ENCODE results near the gene MLH3.

The MLH3 gene

DNA sequence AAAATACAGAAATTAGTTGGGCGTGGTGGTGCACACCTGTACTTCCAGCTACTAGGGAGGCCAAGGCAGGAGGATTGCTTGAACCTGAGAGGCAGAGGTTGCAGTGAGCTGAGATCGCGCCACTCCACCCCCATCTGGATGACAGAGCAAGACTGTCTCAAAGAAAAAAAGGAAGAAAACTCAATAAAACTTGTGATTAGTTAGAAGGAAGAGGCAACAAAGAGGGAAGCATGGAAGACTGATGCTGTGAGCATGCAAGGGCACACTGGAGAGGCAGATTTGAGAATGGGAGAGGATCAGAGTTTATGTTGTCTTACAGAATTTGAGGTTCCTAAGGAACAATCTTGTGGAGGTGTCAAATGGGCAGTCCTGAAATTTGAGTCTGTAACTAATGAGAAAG is 15.4 kb upstream of the MLH3 start:
- no peak for DNase-seq (ENCODE audit: low spot score)

GRCh38 chr14:75064205-75064567 is 12.9 kb upstream of the MLH3 start:
- no peak for DNase-seq (ENCODE audit: low spot score)

GRCh38 chr14:75063491-75064204 is 12.4 kb upstream of the MLH3 start, which contains the start of gene ACYP1:
Gene ACYP1 (minus strand): TSS chr14:75064024. CDS start chr14:75063553, 471 bp downstream.
- DNase-seq (ENCODE audit: low spot score), result peak; percentile 87

DNA sequence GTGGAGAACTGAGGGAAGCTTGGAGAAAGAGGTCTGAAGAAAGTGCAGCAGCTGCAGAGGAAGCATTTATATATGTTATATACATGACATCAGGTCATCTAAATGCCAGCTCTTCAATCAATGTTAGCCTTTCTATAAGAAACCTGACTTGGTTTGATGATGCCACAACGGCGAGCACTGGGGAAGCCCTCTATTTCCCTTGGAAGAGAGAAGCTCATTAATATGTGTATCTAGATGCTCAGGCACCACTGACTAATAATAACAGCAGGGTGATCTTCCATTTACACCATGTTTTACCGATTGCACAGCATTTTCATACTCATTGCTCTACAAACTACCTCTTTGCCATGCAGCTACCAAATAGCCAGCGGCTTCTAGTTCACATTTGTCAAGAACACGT is 11.7 kb upstream of the MLH3 start:
- DNase-seq (ENCODE audit: low spot score), result no peak

GRCh38 chr14:75060420-75060819 is 9.2 kb upstream of the MLH3 start:
- DNase-seq (ENCODE audit: low spot score), result no peak

DNA sequence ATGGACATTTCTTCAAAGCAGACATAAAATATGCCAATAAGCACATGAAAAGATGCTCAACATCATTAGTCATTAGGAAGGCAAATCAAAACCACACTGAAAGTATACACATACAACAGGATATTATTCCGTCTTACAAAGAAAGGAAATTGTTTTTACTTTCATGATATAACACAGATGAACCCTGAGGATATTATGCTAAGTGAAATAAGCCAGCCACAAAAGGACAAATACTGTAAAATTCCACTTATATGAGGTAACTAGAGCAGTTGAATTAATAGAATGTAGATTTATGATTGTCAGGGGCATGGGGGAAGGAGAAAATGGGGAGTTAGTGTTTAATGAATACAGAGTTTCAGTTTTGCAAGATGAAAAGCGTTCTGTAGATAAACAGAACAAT is 8.4 kb upstream of the MLH3 start:
- no peak for DNase-seq (ENCODE audit: low spot score)

GRCh38 chr14:75054421-75054820 is 3.2 kb upstream of the MLH3 start:
- no peak for DNase-seq (ENCODE audit: low spot score)

- no peak for DNase-seq (ENCODE audit: low spot score)
Measured at GRCh38 chr14:75053396-75054291, 2.4 kb upstream of the MLH3 start.

- DNase-seq (ENCODE audit: low spot score), result no peak
Measured at GRCh38 chr14:75051556-75051899, 261 bp upstream of the MLH3 start.

GRCh38 chr14:75049731-75050201 is 1.5 kb downstream of the MLH3 start:
- DNase-seq (ENCODE audit: low spot score), result no peak

GRCh38 chr14:75049136-75049535 is 2.1 kb downstream of the MLH3 start:
- peak; percentile 83 for DNase-seq (ENCODE audit: low spot score)

DNA sequence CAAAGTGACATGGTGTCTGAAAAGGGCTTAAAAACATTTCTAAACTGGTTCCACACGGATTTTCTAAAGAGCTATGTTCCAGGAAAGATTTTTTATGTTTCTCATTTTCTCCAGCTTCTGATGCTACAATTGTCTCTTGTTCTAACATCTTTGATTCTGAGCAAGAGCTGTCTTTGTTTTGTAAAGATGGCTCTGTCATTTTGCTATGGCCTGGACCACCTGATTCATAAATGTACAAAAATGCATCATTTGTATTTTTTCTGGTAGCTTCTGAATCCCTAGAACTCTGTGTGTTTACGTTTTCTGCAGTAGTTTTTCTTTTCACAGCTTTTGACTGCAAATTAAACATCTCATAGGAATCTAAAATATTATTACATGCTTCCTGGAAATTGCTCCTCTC is 3.2 kb downstream of the MLH3 start:
- peak; percentile 64 for DNase-seq (ENCODE audit: low spot score)

GRCh38 chr14:75047506-75047905 is 3.8 kb downstream of the MLH3 start:
- no peak for DNase-seq (ENCODE audit: low spot score)

GRCh38 chr14:75046899-75047298 is 4.4 kb downstream of the MLH3 start:
- DNase-seq (ENCODE audit: low spot score), result no peak

DNA sequence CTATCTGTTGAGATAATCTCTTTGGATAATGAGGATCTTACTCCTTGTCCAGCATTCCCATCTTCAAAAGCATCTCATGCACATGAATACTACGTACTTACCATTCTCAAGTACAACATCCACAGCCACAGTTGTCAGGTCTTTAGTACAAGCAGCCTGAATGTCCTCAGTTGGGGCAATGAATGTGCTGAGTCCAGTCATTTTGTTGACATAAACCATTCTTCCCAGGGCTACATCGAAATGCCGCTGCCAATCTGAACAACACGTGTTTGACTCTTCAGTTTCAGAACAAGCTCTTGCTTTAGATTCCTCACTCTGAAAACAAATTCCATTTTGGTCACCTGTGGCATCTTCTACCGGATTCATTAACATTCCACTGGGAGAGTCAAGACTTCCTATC is 5.0 kb downstream of the MLH3 start:
- no peak for DNase-seq (ENCODE audit: low spot score)

- DNase-seq (ENCODE audit: low spot score), result no peak
Measured at GRCh38 chr14:75044752-75045151, 6.5 kb downstream of the MLH3 start.

GRCh38 chr14:75044322-75044721 is 6.9 kb downstream of the MLH3 start:
- DNase-seq (ENCODE audit: low spot score), result no peak

DNA sequence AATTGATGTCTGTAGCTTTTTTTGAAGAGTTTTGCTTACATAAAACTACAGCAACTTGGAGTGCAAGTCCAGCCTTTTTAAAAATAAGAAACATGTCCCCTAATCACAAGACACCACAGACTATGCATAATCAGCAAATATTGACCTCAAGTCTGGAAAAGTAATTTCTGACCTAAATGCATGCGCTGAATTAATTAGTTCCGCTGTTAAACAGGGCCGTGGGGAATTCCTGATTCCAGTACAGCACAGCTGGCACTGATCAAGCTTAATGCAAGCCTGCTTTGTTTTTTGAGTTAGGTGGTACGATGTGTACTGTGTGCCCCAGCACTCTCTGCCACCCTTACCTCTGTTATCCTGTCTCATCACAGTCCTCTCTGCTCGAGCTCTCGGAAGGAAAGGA is 9.2 kb downstream of the MLH3 start:
- DNase-seq (ENCODE audit: low spot score), result no peak

GRCh38 chr14:75041613-75042012 is 9.7 kb downstream of the MLH3 start:
- DNase-seq (ENCODE audit: low spot score), result no peak

GRCh38 chr14:75040959-75041358 is 10.3 kb downstream of the MLH3 start:
- DNase-seq (ENCODE audit: low spot score), result no peak

DNA sequence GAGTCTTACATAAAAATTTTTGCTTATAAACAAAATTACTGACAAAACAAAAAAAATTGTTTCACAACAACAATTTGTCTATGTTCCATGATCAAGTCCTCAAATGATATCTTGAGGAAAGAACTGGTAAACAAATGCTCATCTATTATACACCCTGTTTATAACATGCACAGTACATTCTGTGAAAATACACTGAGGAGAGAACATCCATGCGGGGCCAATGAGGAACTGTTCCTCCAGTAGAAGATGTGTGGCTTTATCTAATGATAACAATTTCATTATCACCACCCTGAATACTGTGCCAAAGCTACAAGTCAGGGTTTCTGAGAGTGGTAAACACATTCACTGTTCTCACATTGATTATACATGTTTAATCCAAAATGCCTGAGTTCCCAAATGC is 10.8 kb downstream of the MLH3 start:
- DNase-seq (ENCODE audit: low spot score), result no peak

GRCh38 chr14:75032939-75033338 is 18.3 kb downstream of the MLH3 start:
- DNase-seq (ENCODE audit: low spot score), result no peak

GRCh38 chr14:75030147-75030546 is 21.1 kb downstream of the MLH3 start:
- DNase-seq (ENCODE audit: low spot score), result no peak

Measured in globus pallidus (tissue), 1 donor.